Glomerular visceral epithelial cell (primary cell): ENCODE measurements around the gene TTYH3.

Experiments used
- DNase-seq: peaks from one replicate; pipeline ENCODE4 v3.0.0-alpha.2; 2016; ENCODE audit errors: extremely low spot score

TTYH3 gene

DNA sequence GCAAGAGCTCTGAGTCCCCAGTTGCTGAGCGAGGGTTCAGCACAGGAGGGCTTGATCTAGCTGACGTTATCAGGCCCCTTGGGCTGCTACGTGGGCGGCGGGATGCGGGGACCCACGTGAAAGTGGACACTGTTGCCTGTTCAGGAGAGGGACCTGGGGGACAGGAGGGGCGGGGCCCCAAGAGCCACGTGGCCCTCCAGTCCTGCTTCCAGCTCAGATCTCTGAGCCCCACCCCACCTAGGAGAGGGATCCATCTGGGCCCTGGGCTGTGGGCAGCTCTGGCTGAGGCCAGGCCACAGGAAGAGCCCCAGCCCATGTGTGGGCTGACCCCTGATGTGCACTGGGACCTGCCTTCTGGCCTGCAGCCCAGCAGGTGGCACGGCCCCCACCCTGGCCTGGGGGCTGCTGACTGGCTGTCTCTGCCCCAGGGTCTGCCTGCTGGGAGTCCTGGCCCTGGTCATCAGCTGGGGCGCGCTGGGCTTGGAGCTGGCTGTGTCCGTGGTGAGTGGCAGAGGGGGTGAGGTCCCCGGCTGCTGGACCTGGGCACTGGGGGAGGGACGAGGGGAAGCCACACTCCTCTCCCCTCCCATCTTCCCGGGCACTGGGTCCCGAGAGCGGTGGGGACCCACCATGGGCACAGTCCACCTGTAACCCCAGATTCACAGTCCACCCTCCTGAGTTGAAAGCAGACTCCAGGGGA is 17.5 kb downstream of the TTYH3 start:
- no peak for DNase-seq

DNA sequence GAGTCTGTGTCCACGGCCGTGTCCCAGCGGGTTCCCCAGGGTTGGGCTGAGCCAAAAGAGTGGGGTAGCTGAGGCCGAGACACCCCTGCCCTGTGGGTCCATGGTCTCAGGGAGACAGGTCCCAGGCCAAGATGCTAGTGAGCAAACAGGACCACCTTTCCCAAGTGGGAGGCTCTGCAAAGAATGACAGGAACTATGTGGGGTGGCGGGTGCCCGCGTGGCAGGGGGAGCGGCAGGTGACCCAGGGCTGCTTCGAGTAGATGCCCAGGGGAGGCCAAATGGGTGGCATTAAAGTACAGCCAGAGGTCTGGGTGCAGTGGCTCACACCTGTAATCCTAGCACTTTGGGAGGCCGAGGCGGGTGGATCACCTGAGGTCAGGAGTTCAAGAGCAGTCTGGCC is 18.2 kb downstream of the TTYH3 start:
- DNase-seq, result no peak

DNA sequence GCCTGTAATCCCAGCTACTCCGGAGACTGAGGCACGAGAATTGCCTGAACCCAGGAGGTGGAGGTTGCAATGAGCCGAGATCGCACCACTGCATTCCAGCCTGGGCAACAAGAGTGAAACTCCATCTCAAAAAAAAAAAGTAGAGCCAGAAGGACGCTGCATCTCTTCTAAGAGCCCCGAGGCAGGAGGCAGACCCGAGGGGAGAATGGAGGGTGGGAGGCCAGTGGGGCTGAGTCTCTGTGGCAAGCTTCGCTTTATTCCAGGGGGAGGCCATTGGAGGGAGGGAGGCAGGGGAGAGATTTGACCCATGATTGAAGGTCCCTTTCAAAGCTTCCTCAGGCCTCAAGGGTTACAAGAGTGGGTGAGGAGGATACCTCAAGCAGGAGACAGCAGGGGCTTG is 18.7 kb downstream of the TTYH3 start:
- no peak for DNase-seq

DNA sequence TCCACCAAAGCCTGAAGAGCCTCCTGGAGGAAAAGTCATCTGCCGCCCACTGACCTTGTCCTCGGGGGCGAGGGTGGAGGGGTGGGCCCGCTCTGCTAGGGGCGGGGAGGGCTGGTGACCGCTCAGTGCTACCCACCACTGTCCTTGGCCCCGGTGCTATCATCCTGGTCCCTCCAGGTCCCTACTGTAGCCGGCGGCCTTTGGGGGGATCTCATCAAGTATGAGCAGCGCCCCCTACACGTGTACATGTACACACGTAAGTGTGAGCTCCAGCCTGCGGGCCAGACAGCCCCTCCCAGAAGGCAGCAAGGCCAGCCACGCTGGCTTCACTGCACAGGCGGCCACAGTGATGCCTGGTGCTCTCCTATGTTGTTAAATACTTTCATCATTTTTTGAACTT is 19.6 kb downstream of the TTYH3 start:
- DNase-seq, result no peak

DNA sequence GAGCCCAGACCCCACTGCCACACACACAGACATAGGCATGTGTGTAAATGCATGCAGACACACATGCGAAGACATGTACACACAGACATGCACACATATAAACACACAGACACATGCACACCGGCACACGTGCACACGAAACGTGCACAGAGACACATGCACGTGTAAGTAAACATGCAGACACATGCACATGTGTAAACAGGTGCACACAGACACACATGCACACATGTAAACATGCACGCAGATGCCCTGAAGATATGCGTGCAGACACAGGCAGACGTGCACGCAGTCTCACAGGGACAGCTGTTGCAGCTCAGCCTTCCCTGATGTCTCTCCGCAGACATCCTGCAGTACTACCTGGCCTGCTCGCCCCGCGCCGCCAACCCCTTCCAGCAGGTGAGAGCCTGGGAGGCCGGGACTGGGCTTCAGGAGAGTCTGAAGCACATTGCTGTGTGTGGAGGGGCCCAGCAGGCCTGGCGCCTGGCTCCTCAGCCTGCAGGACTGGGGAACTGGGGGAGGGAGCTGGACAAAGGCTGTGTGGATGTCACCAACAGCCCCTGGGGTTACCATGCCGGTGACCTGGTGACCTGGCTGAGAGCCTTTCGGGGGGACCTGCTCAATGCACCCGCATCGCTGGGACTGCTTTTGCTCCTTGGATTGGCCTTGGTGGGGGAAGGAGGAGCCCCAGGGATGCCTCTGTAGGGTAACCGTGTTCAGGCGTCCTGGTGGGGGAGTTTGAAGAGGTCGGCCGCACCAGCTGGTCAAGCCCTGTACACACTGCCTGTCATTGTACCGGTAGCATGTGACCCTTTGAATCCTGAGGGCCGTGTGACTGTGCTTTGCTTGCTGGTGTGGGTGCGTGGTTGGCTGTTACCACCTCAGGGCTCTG is 20.3 kb downstream of the TTYH3 start:
- no peak for DNase-seq

DNA sequence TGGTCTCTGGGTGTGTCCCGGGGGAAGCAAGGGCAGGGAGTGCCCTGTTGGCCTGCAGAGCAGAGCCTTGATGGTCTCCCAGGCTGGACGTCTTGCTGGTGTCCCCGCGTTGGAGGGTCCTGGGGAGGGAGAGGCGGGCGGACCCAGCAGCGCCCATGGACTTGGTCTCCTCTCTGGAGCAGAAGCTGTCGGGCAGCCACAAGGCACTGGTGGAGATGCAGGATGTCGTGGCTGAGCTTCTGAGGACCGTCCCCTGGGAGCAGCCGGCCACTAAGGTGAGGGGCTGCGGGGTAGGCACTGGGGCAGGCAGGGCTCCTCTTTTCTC is 20.9 kb downstream of the TTYH3 start:
- no peak for DNase-seq

DNA sequence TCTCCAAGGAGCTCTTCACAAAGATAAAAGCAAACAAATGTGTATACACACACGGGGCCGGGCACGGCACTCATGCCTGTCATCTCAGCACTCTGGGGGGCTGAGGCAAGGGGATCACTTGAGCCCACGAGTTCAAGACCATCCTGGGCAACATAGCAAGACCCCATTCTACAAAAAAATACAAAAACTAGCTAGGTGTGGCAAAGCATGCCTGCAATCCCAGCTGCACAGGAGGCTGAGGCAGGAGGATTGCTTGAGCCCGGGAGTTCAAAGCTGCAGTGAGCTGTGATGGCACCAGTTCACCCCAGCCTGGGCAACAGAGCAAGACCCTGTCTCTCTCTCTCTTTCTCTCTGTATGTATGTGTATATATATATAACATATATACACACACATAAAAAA is 22.3 kb downstream of the TTYH3 start:
- DNase-seq, result no peak

DNA sequence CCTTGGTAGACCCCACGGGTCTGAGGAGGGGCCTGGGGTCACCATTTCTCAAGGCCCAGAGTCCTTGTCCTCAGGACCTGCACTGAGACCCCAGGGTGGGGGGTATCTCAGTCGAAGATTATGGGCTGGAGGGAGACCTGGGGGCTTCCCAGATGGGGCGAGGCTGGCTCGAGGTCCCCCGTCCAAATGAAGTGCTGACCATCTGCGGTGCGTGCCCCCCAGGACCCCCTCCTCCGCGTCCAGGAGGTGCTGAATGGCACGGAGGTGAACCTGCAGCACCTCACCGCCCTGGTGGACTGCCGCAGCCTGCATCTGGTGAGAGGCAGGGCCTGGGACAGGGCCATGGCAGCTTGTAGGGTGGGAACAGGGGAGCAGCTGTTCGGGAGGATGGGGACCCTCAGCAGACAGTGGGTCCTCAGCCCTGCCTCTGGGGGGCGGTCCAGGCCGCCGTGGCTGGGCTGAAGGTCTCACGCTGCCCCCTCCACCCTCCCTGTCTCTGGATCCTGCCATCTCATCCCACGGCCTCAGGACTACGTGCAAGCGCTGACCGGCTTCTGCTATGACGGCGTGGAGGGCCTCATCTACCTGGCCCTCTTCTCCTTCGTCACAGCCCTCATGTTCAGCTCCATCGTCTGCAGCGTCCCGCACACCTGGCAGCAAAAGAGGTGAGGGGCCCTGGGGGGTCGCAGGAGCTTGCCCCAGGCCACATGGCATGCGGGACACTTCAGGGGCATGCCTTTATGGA is 24.3 kb downstream of the TTYH3 start:
- no peak for DNase-seq

DNA sequence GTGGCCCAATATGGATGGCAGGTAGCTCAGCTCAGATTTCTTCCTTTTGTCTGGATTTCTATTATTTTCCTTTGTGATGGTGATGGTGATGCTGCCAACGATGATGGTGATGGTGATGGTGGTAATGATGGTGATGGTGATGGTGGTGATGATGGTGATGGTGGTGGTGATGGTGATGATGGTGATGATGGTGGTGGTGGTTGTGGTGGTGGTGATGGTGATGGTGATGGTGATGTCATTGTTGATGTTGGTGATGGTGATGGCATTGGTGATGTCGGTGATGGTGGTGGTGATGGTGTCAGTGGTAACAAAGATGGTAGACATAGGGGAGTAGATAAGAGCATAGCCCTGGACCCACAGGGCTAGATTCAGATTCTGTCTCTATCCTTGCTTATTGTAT is 25.4 kb downstream of the TTYH3 start:
- DNase-seq, result no peak

DNA sequence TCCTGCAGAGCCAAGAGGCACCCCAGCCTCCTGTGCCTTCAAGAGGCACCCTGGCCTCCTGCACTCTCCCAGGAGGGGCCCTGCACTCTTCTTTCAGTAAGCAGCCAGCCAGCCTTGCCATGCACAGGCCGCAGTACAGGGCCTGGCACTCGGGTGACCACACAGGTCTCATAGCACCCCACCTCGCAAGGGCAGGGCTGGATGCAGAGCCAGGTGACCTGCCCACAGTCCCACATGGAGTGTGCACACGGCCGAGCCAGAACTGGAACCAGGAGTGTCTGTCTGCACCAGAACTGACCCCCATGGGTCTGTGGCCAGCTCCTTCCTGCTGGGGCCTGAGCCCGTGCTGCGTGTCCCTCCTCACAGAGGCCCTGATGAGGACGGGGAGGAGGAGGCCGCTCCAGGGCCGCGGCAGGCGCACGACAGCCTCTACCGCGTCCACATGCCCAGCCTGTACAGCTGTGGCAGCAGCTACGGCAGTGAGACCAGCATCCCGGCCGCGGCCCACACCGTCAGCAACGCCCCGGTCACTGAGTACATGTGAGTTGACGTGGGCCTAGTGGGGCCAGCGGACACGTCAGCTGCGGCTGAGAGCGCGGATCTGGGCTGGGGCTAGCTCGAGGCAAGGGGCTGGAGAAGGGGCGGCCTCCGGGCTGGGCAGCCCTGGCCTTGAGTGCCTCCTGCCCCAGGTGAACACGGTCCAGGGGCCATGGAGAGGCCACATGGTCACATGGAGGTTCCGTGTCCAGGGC is 26.3 kb downstream of the TTYH3 start:
- no peak for DNase-seq

DNA sequence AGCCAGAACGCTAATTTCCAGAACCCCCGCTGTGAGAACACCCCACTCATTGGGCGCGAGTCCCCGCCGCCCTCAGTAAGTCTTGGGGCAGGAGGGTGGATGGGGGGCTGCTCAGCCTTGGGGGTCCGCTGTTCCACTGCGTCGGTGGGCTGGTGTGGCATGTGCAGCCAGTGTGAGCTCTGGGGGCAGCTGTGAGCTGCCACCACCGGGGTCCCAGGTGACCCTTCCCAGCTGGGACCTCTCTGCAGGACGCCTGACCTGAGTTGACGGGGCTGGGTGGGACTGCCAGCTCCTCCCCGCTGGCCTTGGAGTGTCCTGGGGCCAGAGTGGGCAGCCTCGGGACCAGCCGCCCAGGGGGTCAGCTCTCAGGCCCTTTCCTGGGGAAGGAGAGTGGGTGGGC is 27.2 kb downstream of the TTYH3 start:
- DNase-seq, result no peak

DNA sequence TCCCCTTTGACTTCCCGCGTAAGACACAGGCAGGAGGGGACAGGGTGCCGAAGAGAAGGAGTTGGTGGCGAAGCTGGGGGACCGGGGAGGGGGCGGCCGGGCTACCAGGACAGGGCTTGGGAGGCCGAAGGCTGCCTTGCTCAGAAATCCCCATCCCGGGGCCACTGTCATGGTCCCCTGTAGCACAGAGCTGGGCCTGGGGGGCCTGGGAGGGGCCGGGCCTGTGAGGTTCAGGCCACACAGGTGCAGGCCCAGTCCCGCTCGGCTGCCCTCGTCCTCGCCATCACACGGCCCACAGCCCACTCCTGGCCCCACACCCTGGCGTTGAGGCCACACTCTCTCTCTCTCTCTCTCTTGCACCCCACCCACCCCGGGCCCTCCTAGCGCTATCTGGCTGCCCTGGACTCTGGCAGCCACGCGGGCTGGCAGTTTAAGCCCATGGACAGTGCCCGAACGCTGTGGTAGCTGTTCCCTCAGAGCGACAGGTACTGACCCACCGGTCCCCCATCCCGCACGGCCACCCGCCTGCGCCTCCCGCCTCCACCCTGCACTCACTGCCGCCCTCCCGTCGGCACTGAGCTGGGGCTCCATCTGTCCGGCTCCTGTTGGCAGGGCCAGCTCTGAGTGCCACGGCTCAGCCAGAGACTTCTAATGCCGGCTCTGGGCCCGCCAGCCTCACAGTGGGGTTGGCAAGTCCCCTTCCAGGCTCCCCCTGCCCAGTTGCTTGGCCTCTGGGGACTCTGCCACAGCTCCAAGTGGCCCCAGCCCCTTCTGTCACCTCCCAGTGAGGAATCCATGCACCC is 28.0 kb downstream of the TTYH3 start:
- DNase-seq, result no peak

DNA sequence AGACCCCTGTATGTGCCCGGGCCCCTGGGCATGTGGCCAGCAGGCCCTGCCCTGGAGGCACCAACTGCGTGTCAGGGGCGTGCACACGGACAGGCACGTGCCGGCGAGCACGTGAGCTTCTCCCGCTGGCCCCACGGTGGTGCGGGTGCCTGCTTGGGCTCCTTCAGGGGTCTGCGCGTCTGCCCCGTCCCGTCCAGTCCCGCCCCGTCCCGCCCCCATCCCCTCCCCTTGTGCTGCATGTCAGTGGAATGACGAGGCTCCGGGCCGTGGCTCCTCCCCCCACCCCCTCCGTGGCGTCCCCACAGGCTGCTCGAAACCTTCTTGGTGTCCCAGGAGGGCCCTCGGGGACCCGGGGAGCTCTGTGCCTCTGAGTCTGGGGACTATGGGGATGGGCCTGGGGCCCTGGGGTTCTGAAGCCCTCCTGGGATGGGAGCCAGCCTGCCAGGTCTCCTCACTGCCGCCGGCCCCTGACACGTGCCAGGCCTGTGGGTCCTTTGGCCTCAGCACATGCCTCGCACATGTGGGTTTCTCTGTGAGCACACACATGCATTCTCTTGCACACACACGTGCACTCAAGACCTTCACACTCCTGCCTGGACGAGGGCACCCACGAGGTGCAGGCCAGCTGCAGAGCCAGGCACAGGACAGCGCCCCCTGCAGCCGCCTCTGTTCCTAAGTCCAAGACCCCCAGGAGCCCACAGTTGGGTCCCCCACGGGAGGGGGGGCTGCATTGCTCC is 28.7 kb downstream of the TTYH3 start:
- DNase-seq, result no peak

DNA sequence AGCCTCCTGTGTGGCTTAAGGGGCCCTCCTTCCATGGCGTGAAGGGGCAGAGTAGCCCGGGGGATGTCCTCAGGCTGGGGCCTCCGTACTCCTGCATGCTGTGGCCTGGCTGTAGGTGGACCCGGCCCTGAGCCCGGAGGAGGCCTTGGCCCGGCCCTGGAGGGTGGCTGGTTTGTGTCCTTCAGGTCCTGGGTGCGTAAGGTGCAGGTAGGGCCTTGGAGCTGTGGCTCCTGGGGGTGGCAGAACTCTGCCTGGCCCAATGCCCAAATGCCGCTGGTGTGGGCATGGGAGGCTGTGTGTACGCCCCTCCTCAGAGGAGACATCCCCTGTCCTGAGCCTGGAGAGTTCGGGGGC is 29.3 kb downstream of the TTYH3 start:
- DNase-seq, result no peak

DNA sequence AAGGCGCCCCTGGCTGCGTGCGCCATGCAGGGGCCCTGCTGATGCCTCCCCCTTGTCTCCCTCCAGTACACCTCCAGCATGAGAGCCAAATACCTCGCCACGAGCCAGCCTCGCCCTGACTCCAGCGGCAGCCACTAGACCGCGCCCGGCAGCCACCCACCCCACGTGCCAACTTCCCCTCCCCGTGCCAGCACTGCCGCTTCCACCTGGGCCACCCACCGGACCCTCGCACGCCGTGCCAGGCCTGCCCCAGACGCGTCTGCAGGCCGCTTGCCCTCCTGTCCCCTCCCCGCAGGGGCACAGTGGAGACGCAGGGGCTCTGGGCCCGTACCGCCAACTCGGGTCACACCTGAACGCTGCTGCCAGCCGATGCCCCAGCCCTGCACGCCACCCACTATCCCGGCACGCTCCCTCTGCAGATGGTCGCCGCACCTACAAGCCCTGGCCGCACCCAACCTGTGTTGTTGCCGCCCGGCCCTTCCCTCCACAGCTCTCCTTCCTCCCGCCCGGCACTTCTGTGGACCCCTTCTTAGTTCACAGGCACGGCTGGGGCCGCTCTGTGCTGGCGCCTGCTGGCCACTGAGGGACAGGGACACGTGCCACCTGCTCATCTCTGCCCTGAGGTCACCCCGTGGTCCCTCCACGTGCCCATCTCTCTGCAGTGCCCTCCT is 30.0 kb downstream of the TTYH3 start:
- DNase-seq, result no peak

DNA sequence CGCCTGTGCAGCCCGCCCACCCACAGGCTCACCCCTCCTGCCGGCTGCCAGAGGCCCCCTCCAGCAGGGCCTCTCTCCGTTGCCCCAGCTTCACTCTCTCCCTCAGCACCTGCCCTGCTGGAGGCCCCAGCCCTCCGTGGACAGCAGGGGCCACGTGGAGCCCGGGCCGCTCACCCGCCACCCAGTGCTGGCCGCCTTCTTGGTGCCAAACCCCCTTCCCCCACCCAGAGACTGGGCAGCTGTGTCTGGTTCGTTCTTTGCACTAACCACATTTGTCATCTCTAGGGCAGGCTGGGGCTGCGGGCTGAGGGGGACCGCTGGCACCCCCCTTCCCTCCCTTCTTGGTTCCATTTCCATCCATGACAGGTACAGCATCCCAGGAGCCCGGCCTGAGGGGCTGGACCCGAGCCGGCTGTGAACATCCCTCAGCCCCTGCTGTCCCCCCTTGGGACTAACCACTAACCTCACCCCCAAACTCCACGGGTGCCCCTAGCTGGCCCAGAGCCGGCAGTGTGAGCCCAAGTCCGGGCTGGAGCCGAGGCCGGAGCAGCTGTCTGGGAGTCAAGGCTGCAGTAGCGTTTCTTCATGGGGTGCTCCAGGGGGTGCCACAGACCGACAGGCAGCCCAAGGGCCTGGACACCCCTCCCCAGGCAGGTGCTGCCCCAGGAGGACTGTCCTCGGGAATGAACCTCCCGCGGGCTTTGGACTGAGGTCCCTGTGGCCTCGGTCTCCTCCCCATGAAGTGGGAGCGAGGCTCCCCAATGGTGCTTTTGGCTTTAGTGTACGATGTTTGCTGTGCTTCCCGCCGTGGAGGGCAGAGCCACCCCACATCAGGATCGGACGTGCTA is 30.7 kb downstream of the TTYH3 start:
- DNase-seq, result no peak

DNA sequence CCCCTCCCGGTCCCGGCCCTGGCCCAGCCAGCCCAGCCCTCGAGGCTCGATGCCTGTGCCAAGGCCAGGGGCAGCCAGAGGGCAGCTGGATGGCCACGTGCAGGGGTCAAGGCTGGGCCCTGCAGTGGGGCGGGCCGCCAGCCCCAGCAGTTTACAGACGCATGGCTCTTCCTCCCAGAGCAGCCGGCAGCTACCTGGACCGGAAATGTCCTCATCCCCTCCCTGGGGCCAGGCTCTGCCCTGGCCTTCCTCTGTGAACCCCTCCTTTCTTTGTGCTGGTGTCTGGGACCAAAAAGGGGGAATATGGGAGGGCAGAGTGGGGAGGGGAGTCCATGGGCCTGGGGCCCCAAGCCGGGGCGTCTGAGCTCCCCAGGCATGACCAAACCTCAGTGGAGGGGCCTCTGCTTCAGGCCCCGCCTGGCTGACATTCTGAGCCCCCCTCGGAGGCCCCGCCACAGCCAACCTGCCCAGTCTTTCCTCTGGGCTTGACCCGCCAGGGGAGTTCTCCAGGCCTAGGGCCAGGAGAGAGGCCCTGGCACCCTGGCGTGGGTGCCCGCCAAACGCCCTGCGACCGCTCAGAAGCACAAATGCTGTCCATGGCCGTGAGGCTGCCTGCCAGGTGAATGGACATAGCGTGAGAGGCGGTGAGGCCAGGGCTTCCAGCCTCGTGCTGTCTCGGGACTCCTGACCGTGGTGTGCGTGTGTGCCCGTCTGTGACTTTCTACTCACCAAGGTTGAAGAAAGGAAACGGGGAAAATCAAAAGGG is 31.5 kb downstream of the TTYH3 start:
- no peak for DNase-seq

DNA sequence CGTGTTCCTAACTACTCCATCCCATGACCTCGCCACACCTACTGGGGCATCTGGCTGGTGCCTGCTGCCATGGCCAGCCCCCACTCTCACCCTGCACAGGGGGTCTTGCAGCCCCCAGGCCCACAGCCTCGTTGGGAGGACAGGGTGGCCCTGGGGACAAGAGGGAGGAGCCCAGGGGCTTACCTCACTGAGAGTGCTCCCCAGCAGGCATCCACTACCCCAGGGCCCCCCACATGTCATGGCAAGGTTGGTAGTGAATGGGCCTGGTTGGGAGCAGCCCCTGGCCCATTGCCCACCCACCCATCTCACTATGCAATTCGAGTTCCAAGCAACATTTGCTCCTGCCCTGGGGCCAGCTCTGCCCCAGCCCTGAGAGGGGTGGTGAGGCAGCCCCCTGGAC is 32.2 kb downstream of the TTYH3 start:
- DNase-seq, result no peak
